WTC11 (cell line): Measurements from ENCODE around the gene LRR1. TPM values are rescaled to one million over a fixed set of nuclear protein-coding genes. Genes with fewer than 3 reads are reported as not detected.

Experiments
- ATAC-seq: fragments of 200-7000 bp; cut with Tn5 transposase; 2 replicates; pipeline ENCODE4 v1.10.0; 2021; ENCODE audit warnings: mild to moderate bottlenecking, moderate library complexity
- CTCF ChIA-PET: fragments of 300-600 bp; sonication (Branson Sonifier 250); formaldehyde crosslinking; loops from one replicate; lab custom pipeline; 2021; ENCODE audit warnings: antibody characterized with exemption; lab: Charles Lee
- POLR2A ChIA-PET: fragments of 350-600 bp; sonication (Branson Sonifier 250); formaldehyde crosslinking; loops from one replicate; lab custom pipeline; 2021; ENCODE audit warnings: antibody characterized with exemption; lab: Charles Lee
- DNase-seq: peaks from one replicate; pipeline ENCODE4 v3.0.0; 2021; ENCODE audit warnings: low spot score
- H3K27ac Mint-ChIP-seq: 2 replicates; pipeline ENCODE4 v1.8.0; 2021; ENCODE audit warnings: mixed read lengths
- H3K27me3 Mint-ChIP-seq: 2 replicates; pipeline ENCODE4 v1.8.0; 2021; ENCODE audit warnings: low read depth, mild to moderate bottlenecking, moderate library complexity, mixed read lengths
- H3K36me3 Mint-ChIP-seq: 2 replicates; pipeline ENCODE4 v1.8.0; 2021; ENCODE audit warnings: mixed read lengths
- H3K4me1 Mint-ChIP-seq: 2 replicates; pipeline ENCODE4 v1.8.0; 2022; ENCODE audit warnings: mixed read lengths
- H3K4me3 Mint-ChIP-seq: 2 replicates; pipeline ENCODE4 v1.8.0; 2021; ENCODE audit warnings: mild to moderate bottlenecking, moderate library complexity, mixed read lengths
- H3K9me3 Mint-ChIP-seq: 2 replicates; pipeline ENCODE4 v1.8.0; 2021; ENCODE audit warnings: mixed read lengths
- AR ChIP-seq: fragments of 250-450 bp; sonication (Bioruptor Pico); IDR thresholded peaks from 2 replicates; pipeline ENCODE4 v1.9.0; 2021; ENCODE audit warnings: mild to moderate bottlenecking
- EMX1 ChIP-seq: fragments of 250-450 bp; sonication (Bioruptor Pico); IDR thresholded peaks from 2 replicates; pipeline ENCODE4 v1.8.0; 2021; ENCODE audit warnings: mild to moderate bottlenecking
- ERG ChIP-seq: fragments of 250-450 bp; sonication (Bioruptor Pico); IDR thresholded peaks from 2 replicates; pipeline ENCODE4 v1.8.0; 2021; ENCODE audit warnings: mild to moderate bottlenecking
- JUN ChIP-seq: sonication (generic); formaldehyde crosslinking; IDR thresholded peaks from 2 replicates; pipeline ENCODE4 v1.8.0; 2023; ENCODE audit warnings: mild to moderate bottlenecking, missing genetic modification reagents
- PREB ChIP-seq: sonication (generic); formaldehyde crosslinking; IDR thresholded peaks from 2 replicates; pipeline ENCODE4 v1.8.1; 2022; ENCODE audit warnings: mild to moderate bottlenecking, missing genetic modification reagents, moderate library complexity, borderline replicate concordance
- RORB ChIP-seq: fragments of 250-450 bp; sonication (Bioruptor Pico); IDR thresholded peaks from 2 replicates; pipeline ENCODE4 v1.9.0; 2021; ENCODE audit warnings: mild to moderate bottlenecking
- ZNF121 ChIP-seq: sonication (generic); formaldehyde crosslinking; IDR thresholded peaks from 2 replicates; pipeline ENCODE4 v1.8.0; 2023; ENCODE audit warnings: missing genetic modification reagents
- ZNF232 ChIP-seq: sonication (generic); formaldehyde crosslinking; IDR thresholded peaks from 2 replicates; pipeline ENCODE4 v1.8.0; 2022; ENCODE audit warnings: mild to moderate bottlenecking, missing genetic modification reagents
- ZNF416 ChIP-seq: fragments of 250-450 bp; sonication (Bioruptor Pico); IDR thresholded peaks from 2 replicates; pipeline ENCODE4 v1.9.0; 2021; ENCODE audit warnings: mild to moderate bottlenecking, inconsistent platforms
- ZNF532 ChIP-seq: fragments of 250-450 bp; sonication (Bioruptor Pico); IDR thresholded peaks from 2 replicates; pipeline ENCODE4 v1.9.0; 2021; ENCODE audit warnings: mild to moderate bottlenecking, borderline replicate concordance
- ZNF671 ChIP-seq: fragments of 250-450 bp; sonication (Bioruptor Pico); IDR thresholded peaks from 2 replicates; pipeline ENCODE4 v1.8.0; 2021; ENCODE audit warnings: mild to moderate bottlenecking
- total RNA-seq: library from RNA; stranded (reverse); gene quantifications from 3 replicates; pipeline ENCODE4 v1.2.3, GENCODE V29; 2021

Gene LRR1
- total RNA-seq, 1 experiment from 2014 or later: 42.6 TPM

- TF ChIP-seq ZNF532 (CRISPR knock-in tag) (peak; percentile 18; the same call in 1 of the 2 replicates), JUN (CRISPR knock-in tag) (0 out of 2 replicates have a peak, but pooled peaks have one; percentile 32), AR (CRISPR knock-in tag) (peak; percentile 88), ZNF671 (CRISPR knock-in tag) (peak; percentile 66), EMX1 (CRISPR knock-in tag) (peak; percentile 6; the same call in 1 of the 2 replicates)
- TF ChIP-seq, all 79 proteins: peak for 10
Measured at GRCh38 chr14:49581209-49582112, 17.3 kb upstream of the LRR1 start (continued).

- peak; percentile 0 for ATAC-seq
- POLR2A ChIA-PET: interaction anchor here (0.8 kb wide), 1 partner anchor 185 kb away, joined by 5 read pairs; the partner anchor contains the start of gene KLHDC2
- TF ChIP-seq ZNF232 (CRISPR knock-in tag): no peak
- TF ChIP-seq EMX1 (CRISPR knock-in tag): peak; percentile 96; the same call in 1 of the 2 replicates
- TF ChIP-seq PREB (CRISPR knock-in tag): peak; percentile 67; the same call in 1 of the 2 replicates
- peak; percentile 58; the same call in 1 of the 2 replicates for TF ChIP-seq ZNF121
- TF ChIP-seq ZNF671 (CRISPR knock-in tag): peak; percentile 93
- TF ChIP-seq ZNF416 (CRISPR knock-in tag): peak; percentile 96
- TF ChIP-seq AR (CRISPR knock-in tag): peak; percentile 93
- TF ChIP-seq RORB (CRISPR knock-in tag): no peak
- peak; percentile 97 for TF ChIP-seq ERG (CRISPR knock-in tag)
- peak; percentile 13; the same call in 1 of the 2 replicates for TF ChIP-seq ZNF532 (CRISPR knock-in tag)
Measured at GRCh38 chr14:49582113-49582977, 16.4 kb upstream of the LRR1 start.

More at GRCh38 chr14:49582113-49582977, 16.4 kb upstream of the LRR1 start:
- Mint-ChIP-seq H3K4me3 (peak overlapping the region; percentile 95; the same call in 1 of the 2 replicates), H3K27me3 (peaks cover 4% of the 10 kb centered on the region; the same call in 1 of the 2 replicates), H3K9me3 (no peaks in the 10 kb centered on the region), H3K36me3 (peaks cover 53% of the 10 kb centered on the region), H3K27ac (peak overlapping the region; percentile 91), H3K4me1 (peaks cover 39% of the 10 kb centered on the region)
- no peak for DNase-seq
- CTCF ChIA-PET: no interaction called here
